ENCODE results near the gene ATP1A2. TPM values are rescaled to one million over a fixed set of nuclear protein-coding genes. Genes with fewer than 3 reads are reported as not detected.

Gene ATP1A2
- total and polyA plus RNA-seq, 2 of the 8 experiments (the other 6 are each of a cell fraction or from before 2014, with no cell fraction given), result 39.7 to 40.8 TPM

DNA sequence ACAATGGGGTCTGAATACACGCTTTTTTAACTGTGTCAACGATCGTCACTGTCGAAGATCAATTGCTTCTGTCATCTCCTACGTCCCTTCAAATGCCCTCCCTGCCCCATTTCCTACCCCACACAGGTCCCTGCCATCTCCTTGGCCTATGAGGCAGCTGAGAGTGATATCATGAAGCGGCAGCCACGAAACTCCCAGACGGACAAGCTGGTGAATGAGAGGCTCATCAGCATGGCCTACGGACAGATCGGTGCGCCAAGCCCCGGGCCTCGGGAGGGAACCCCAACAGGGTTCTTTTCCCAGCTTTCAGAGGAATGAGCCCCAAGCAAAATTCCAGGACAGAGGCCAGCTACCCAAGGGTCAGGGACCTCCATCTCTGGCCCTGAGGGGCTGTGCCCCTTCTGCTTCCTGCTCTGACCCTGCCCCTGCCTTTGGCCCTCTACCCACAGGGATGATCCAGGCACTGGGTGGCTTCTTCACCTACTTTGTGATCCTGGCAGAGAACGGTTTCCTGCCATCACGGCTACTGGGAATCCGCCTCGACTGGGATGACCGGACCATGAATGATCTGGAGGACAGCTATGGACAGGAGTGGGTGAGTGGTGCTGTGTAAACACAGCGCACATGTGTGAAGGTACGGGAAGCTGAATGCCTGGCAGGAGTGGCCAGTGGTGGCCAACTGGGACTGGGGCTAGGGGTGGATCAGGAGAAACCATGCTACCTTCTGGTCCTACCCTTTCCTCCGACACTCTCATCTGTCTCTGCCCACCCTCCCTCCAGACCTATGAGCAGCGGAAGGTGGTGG, 20.8 kb downstream of the ATP1A2 start:
- no peak overlapping the region for H3K4me3 ChIP-seq (ENCODE audit: extremely low read depth in 1 of 4, insufficient read depth in 2 of 4, low read depth in 3 of 4, low read length in 4 of 4)
- WGBS, 2 experiments (ENCODE audit: extremely low coverage in 1 of 2, insufficient coverage in 1 of 2, insufficient read length in 1 of 2, insufficient replicate concordance in 2 of 2, low coverage in 1 of 2, low lambda C conversion rate in 2 of 2, missing lambda C conversion rate in 1 of 2), result 94% methylated on average over 20 of the region's 22 CpGs; no CpG with 5 or more reads in 1 of the 2 experiments
- peaks cover 5% of the 10 kb centered on the region; the same call in 1 of the 2 replicates for H3K23me2 ChIP-seq (ENCODE audit: low read depth, low read length)
- no peak overlapping the region for H2BK12ac ChIP-seq (ENCODE audit: low read depth, low read length)
- H2BK5ac ChIP-seq (ENCODE audit: low read depth, low read length), result no peak overlapping the region
- H2AFZ ChIP-seq (ENCODE audit: low read length), result no peak overlapping the region
- DNase-seq (ENCODE audit: low read depth in 1 of 2, low spot score in 2 of 2) (no peak), FAIRE-seq (no peak)
- H3K18ac ChIP-seq (ENCODE audit: extremely low read depth, low read length), result no peak overlapping the region
- no peak overlapping the region for H3K14ac ChIP-seq (ENCODE audit: insufficient read length)
- H3K9ac ChIP-seq (replicated peaks in 1 of 4; ENCODE audit: extremely low read depth in 1 of 4, low read depth in 3 of 4, low read length in 3 of 4), result no peak overlapping the region
- H3K79me1 ChIP-seq (ENCODE audit: low read depth, low read length), result no peaks in the 10 kb centered on the region; the same call in 1 of the 2 replicates
- H2BK120ac ChIP-seq (replicated peaks; ENCODE audit: low read depth, low read length), result no peak overlapping the region
- H3K23ac ChIP-seq (ENCODE audit: insufficient read length), result no peak overlapping the region
- no peak overlapping the region for H3K4ac ChIP-seq (replicated peaks; ENCODE audit: insufficient read length, low read depth, low read length)
- no peak overlapping the region for H2AK5ac ChIP-seq (ENCODE audit: low read depth, low read length)
- no peaks in the 10 kb centered on the region for H4K20me1 ChIP-seq (replicated peaks in 1 of 2; ENCODE audit: control insufficient read depth in 1 of 2, insufficient read depth in 2 of 2, low read length in 2 of 2)
- H3K56ac ChIP-seq (replicated peaks; ENCODE audit: insufficient read length, low read depth, low read length), result no peak overlapping the region
- no peaks in the 10 kb centered on the region for H3K79me2 ChIP-seq (ENCODE audit: control insufficient read depth in 1 of 2, insufficient read depth in 2 of 2, low read length in 2 of 2)
- H4K5ac ChIP-seq (ENCODE audit: insufficient read length, low read depth, low read length), result no peak overlapping the region
- no peaks in the 10 kb centered on the region for H3K27me3 ChIP-seq (replicated peaks in 1 of 4; ENCODE audit: control insufficient read depth in 3 of 4, extremely low read depth in 1 of 4, insufficient read depth in 3 of 4, low read length in 3 of 4)
- H2BK15ac ChIP-seq (ENCODE audit: low read length), result no peak overlapping the region
- H2BK20ac ChIP-seq (ENCODE audit: low read length), result no peak overlapping the region
- peaks cover 2 to 48% (median 27%) of the 10 kb centered on the region in 4 experiments; a peak in 6 of 8 replicates for H3K36me3 ChIP-seq (ENCODE audit: control insufficient read depth in 2 of 4, insufficient read depth in 4 of 4, low read length in 3 of 4)
- H3K4me1 ChIP-seq (replicated peaks in 1 of 4; ENCODE audit: control insufficient read depth in 3 of 4, insufficient read depth in 4 of 4, low read length in 3 of 4), result no peaks in the 10 kb centered on the region
- H3K27ac ChIP-seq (ENCODE audit: low read depth, low read length), result no peak overlapping the region
- no peak overlapping the region for H4K8ac ChIP-seq (ENCODE audit: extremely low read depth, insufficient read depth, low read length)
- H3K4me2 ChIP-seq (ENCODE audit: insufficient read depth in 1 of 2, low read depth in 2 of 2, low read length in 2 of 2), result no peak overlapping the region
- ChIA-PET CTCF (ENCODE audit: partially characterized antibody) (interaction anchor here (0.8 to 1.5 kb wide), 4 partner anchors 19 to 58 kb away, joined by 3 read pairs; no protein-coding TSS in a partner anchor), POLR2A (ENCODE audit: partially characterized antibody) (interaction anchor here (1.3 to 3.5 kb wide), 2 partner anchors 9 to 20 kb away, joined by 4 to 10 read pairs; partner anchors contain the start of gene ATP1A2)
- no peaks in the 10 kb centered on the region for H3K9me3 ChIP-seq (ENCODE audit: insufficient read depth in 2 of 2, low read depth in 1 of 2, low read length in 1 of 2)
- no peak overlapping the region for H4K91ac ChIP-seq (replicated peaks; ENCODE audit: insufficient read length, low read length)
- no peak for TF ChIP-seq GTF2F1 (IDR thresholded peaks at IDR 0.05; ENCODE audit: borderline replicate concordance, low read depth, low read length)
